Uterus (tissue), 4 donors: Measurements from ENCODE around the gene TMEM117. TPM values are rescaled to one million over a fixed set of nuclear protein-coding genes. Genes with fewer than 3 reads are reported as not detected.

Experiments
- DNase-seq, 2 donors: peaks; one replicate each; pipeline ENCODE4 v3.0.0-alpha.2; 2019 to 2020
- H3K27ac ChIP-seq, 2 donors: fragments of 200-600 bp; sonication (generic); 1 replicate in 1 of 2; 2 replicates in 1 of 2; pipeline ENCODE4 v1.5.1; 2016 to 2018
- H3K27me3 ChIP-seq, 2 donors: fragments of 200-600 bp; sonication (generic); one replicate each; pipeline ENCODE4 v1.5.1; 2018 to 2019; ENCODE audit warnings: control low read depth in 1 of 2
- H3K36me3 ChIP-seq, 2 donors: fragments of 200-600 bp; sonication (generic); one replicate each; pipeline ENCODE4 v1.5.1; 2019; ENCODE audit warnings: control low read depth in 1 of 2
- H3K4me1 ChIP-seq, 2 donors: fragments of 200-600 bp; sonication (generic); one replicate each; pipeline ENCODE4 v1.5.1; 2018 to 2019; ENCODE audit warnings: control low read depth in 1 of 2
- H3K4me3 ChIP-seq, 2 donors: fragments of 200-600 bp; sonication (generic); 1 replicate in 1 of 2; 2 replicates in 1 of 2; pipeline ENCODE4 v1.5.1; 2018 to 2019; ENCODE audit warnings: mild to moderate bottlenecking in 1 of 2
- H3K9me3 ChIP-seq, 2 donors: fragments of 200-600 bp; sonication (generic); one replicate each; pipeline ENCODE4 v1.5.1; 2019; ENCODE audit warnings: control low read depth in 1 of 2
- POLR2A ChIP-seq, 2 donors: fragments of 450-650 bp; IDR thresholded peaks; one replicate each; pipeline ENCODE4 v1.6.1; 2016; ENCODE audit warnings: antibody characterized with exemption in 2 of 2, mild to moderate bottlenecking in 1 of 2, moderate library complexity in 1 of 2
- intact Hi-C: fragments of 100-400 bp; cut with DNase I; formaldehyde crosslinking; loops from one replicate; pipeline ENCODE4 v1.15.1; 2023; ENCODE audit warnings: low total_unique reads
- total RNA-seq, 4 donors: library from RNA; depleted of rRNA in 3 of 4; stranded (reverse); fragments of >200 nt in 3 of 4; gene quantifications; one replicate each; pipeline versions ENCODE4 v1.1.0 to v1.2.4, GENCODE V29; 2014 to 2023
- TF ChIP-seq, protein P1 (sequence below), 4 experiments: fragments of 200-600 bp in 2 of 4; fragments of 450-650 bp in 2 of 4; sonication (generic) in 2 of 4; IDR thresholded peaks; one replicate each; pipeline ENCODE4 v1.5.1; 2016 to 2019; ENCODE audit warnings: antibody characterized with exemption in 4 of 4, mild to moderate bottlenecking in 2 of 4, moderate library complexity in 1 of 4
- donor health status: DM: yes; HTN: yes; CAD: no.

The TMEM117 gene
- total RNA-seq, 4 donors from 2014 or later, result 1.0 to 34.4 (median 6.1) TPM

DNA sequence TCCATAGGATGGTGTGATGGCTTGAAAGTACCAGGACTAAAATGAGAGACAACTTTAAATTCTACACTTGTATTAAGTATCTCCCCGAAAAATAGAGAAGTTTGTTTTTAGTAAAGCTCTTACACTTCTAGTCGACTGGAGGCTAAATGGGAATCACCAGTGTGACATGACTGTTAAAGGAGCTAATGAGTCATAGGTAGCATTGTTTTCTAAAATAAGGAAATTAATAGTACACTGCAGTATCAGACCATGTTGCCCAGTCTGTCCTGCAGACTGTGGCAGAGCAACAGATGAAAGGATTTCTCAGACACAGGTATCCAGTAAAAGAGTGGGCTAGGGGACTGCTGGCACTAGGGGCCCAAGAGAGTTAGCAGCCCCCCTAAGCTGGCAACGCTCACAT lies 140.1 kb downstream of the TMEM117 start:
- TF ChIP-seq, protein P1, sequence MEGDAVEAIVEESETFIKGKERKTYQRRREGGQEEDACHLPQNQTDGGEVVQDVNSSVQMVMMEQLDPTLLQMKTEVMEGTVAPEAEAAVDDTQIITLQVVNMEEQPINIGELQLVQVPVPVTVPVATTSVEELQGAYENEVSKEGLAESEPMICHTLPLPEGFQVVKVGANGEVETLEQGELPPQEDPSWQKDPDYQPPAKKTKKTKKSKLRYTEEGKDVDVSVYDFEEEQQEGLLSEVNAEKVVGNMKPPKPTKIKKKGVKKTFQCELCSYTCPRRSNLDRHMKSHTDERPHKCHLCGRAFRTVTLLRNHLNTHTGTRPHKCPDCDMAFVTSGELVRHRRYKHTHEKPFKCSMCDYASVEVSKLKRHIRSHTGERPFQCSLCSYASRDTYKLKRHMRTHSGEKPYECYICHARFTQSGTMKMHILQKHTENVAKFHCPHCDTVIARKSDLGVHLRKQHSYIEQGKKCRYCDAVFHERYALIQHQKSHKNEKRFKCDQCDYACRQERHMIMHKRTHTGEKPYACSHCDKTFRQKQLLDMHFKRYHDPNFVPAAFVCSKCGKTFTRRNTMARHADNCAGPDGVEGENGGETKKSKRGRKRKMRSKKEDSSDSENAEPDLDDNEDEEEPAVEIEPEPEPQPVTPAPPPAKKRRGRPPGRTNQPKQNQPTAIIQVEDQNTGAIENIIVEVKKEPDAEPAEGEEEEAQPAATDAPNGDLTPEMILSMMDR (IDR thresholded peaks at IDR 0.05), result no peak
- no peak for TF ChIP-seq POLR2A (IDR thresholded peaks at IDR 0.05)
- Histone ChIP-seq H3K4me1 (no peaks in the 10 kb centered on the region), H3K36me3 (no peaks in the 10 kb centered on the region), H3K27me3 (no peaks in the 10 kb centered on the region), H3K9me3 (no peaks in the 10 kb centered on the region), H3K4me3 (no peak overlapping the region), H3K27ac (no peak overlapping the region)
- intact Hi-C loops, result no loop called here
- no peak for DNase-seq

GRCh38 chr12:43978556-43978955 lies 142.7 kb downstream of the TMEM117 start:
- Histone ChIP-seq H3K9me3 (no peaks in the 10 kb centered on the region), H3K4me3 (no peak overlapping the region), H3K27me3 (no peaks in the 10 kb centered on the region), H3K27ac (no peak overlapping the region), H3K4me1 (no peaks in the 10 kb centered on the region), H3K36me3 (no peaks in the 10 kb centered on the region)
- no peak for TF ChIP-seq POLR2A (IDR thresholded peaks at IDR 0.05)
- TF ChIP-seq, protein P1 (IDR thresholded peaks at IDR 0.05), result no peak
- no peak for DNase-seq
- intact Hi-C loops, result no loop called here

GRCh38 chr12:43979450-43979849 lies 143.6 kb downstream of the TMEM117 start:
- Histone ChIP-seq H3K27ac (no peak overlapping the region), H3K4me3 (no peak overlapping the region), H3K9me3 (no peaks in the 10 kb centered on the region), H3K27me3 (no peaks in the 10 kb centered on the region), H3K36me3 (no peaks in the 10 kb centered on the region), H3K4me1 (no peaks in the 10 kb centered on the region)
- no peak for TF ChIP-seq POLR2A (IDR thresholded peaks at IDR 0.05)
- no peak for DNase-seq
- intact Hi-C loops, result no loop called here

GRCh38 chr12:43980627-43981191 lies 144.8 kb downstream of the TMEM117 start:
- Histone ChIP-seq H3K4me1 (no peaks in the 10 kb centered on the region), H3K27me3 (no peaks in the 10 kb centered on the region), H3K9me3 (no peaks in the 10 kb centered on the region), H3K36me3 (no peaks in the 10 kb centered on the region), H3K4me3 (no peak overlapping the region), H3K27ac (no peak overlapping the region)
- DNase-seq, result no peak
- intact Hi-C loops, result no loop called here
- TF ChIP-seq, protein P1 (IDR thresholded peaks at IDR 0.05), result no peak
- TF ChIP-seq POLR2A (IDR thresholded peaks at IDR 0.05), result no peak

DNA sequence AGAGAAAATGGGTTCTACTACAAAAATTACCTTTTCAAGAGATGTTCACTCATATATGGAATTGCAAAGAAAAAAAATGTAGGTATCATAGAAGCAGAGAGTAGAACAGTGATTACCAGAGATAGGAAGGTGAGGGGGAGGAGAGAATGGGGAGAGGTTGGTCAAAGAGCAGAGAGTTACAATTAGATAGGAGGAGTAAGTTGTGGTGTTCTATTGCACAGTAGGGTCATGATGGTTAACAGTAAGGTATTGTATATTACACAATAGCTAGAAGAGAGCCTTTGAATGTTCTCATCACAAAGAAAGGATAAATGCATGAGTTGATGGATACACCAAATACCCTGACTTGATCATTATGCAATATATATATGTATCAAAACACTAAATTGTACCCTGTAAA lies 145.8 kb downstream of the TMEM117 start:
- no peaks in the 10 kb centered on the region for H3K36me3 ChIP-seq
- no peaks in the 10 kb centered on the region for H3K9me3 ChIP-seq
- no peak overlapping the region for H3K27ac ChIP-seq
- H3K4me1 ChIP-seq, result no peaks in the 10 kb centered on the region
- intact Hi-C loops, result no loop called here
- no peak overlapping the region for H3K4me3 ChIP-seq
- TF ChIP-seq, protein P1 (IDR thresholded peaks at IDR 0.05), result no peak
- TF ChIP-seq POLR2A (IDR thresholded peaks at IDR 0.05), result no peak
- H3K27me3 ChIP-seq, result no peaks in the 10 kb centered on the region
- no peak for DNase-seq

DNA sequence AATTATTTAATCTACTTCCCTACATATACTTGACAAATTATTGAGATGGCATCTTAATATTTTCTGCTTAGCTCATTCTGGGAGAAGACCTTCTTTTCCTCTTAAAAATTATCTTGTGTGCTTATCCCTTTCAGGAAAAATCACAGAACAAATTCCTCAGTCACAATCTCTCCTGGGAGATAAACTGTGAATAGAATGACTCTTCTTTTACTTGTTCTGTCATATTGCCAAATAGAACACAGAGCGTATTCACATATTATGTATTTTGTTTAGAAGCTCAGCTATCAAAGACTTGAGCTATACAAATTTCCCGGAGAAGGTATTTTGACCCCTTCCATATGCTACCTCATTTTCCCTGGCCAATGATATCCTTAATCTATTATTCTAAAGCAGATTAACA lies 146.7 kb downstream of the TMEM117 start:
- H3K36me3 ChIP-seq, result no peaks in the 10 kb centered on the region
- no peaks in the 10 kb centered on the region for H3K9me3 ChIP-seq
- H3K4me3 ChIP-seq, result no peak overlapping the region
- no peak for DNase-seq
- TF ChIP-seq, protein P1 (IDR thresholded peaks at IDR 0.05), result no peak
- no peak for TF ChIP-seq POLR2A (IDR thresholded peaks at IDR 0.05)
- intact Hi-C loops, result no loop called here
- no peaks in the 10 kb centered on the region for H3K4me1 ChIP-seq
- no peak overlapping the region for H3K27ac ChIP-seq
- no peaks in the 10 kb centered on the region for H3K27me3 ChIP-seq
